Transverse colon (tissue), 4 donors: ENCODE results near the gene CD164. TPM values are rescaled to one million over a fixed set of nuclear protein-coding genes. Genes with fewer than 3 reads are reported as not detected.

Experiments used
- DNase-seq: peaks from one replicate; pipeline ENCODE4 v3.0.0-alpha.2; 2019
- H3K27ac ChIP-seq, 4 donors: fragments of 200-600 bp; sonication (generic); 2 replicates each; pipeline ENCODE4 v1.5.1; 2016 to 2018; ENCODE audit warnings: inconsistent platforms in 4 of 4
- H3K27me3 ChIP-seq: fragments of 200-600 bp; sonication (generic); 2 replicates; pipeline ENCODE4 v1.5.1; 2017; ENCODE audit warnings: inconsistent platforms
- H3K36me3 ChIP-seq, 4 donors: fragments of 200-600 bp; sonication (generic); 2 replicates each; pipeline ENCODE4 v1.5.1; 2017 to 2019; ENCODE audit warnings: inconsistent platforms in 4 of 4
- H3K4me1 ChIP-seq, 4 donors: fragments of 200-600 bp; sonication (generic); 2 replicates each; pipeline ENCODE4 v1.5.1; 2017 to 2020; ENCODE audit warnings: inconsistent platforms in 4 of 4
- H3K4me3 ChIP-seq, 4 donors: fragments of 200-600 bp; sonication (generic); 1 replicate in 1 of 4; 2 replicates in 3 of 4; pipeline versions ENCODE4 v1.5.1 to v1.6.1; 2017 to 2019; ENCODE audit warnings: inconsistent platforms in 4 of 4
- H3K9me3 ChIP-seq, 2 donors: fragments of 200-600 bp; sonication (generic); 2 replicates each; pipeline ENCODE4 v1.5.1; 2017 to 2019; ENCODE audit warnings: inconsistent platforms in 2 of 2
- CTCF ChIP-seq, 5 experiments: fragments of 200-600 bp in 3 of 5; fragments of 450-650 bp in 2 of 5; sonication (generic) in 3 of 5; IDR thresholded peaks; 1 replicate in 2 of 5; 2 replicates in 3 of 5; pipeline ENCODE4 v1.5.1; 2016 to 2017; ENCODE audit warnings: antibody characterized with exemption in 5 of 5, inconsistent platforms in 3 of 5, mild to moderate bottlenecking in 2 of 5, moderate library complexity in 1 of 5
- EP300 ChIP-seq: sonication (generic); formaldehyde crosslinking; IDR thresholded peaks from one replicate; pipeline ENCODE4 v1.6.1; 2017; ENCODE audit warnings: antibody characterized with exemption, low read depth
- POLR2A ChIP-seq: fragments of 450-650 bp; IDR thresholded peaks from one replicate; pipeline ENCODE4 v1.6.1; 2016; ENCODE audit warnings: antibody characterized with exemption, mild to moderate bottlenecking, moderate library complexity
- POLR2AphosphoS5 ChIP-seq, 3 donors: sonication (generic); formaldehyde crosslinking; IDR thresholded peaks; one replicate each; pipeline ENCODE4 v1.6.1; 2016; ENCODE audit warnings: antibody characterized with exemption in 3 of 3
- WGBS, 2 donors: methylation state at CpG; one replicate each; pipeline ENCODE4 v1.1.5; 2018; ENCODE audit warnings: low coverage in 1 of 2; 5-methylcytosine and 5-hydroxymethylcytosine counted together
- in situ Hi-C, 4 donors: fragments of 200-750 bp; cut with MboI; loops; one replicate each; pipeline versions ENCODE4 v1.15.0 to v1.15.1; 2017; ENCODE audit warnings: low sequenced_read_pairs in 3 of 4, low pct_ligation_motif_present in 1 of 4, low pct_unique_long_range_greater_than_20kb in 1 of 4
- intact Hi-C: fragments of 100-400 bp; cut with DNase I; formaldehyde crosslinking; loops from one replicate; pipeline ENCODE4 v1.15.1; 2023; ENCODE audit warnings: low total_unique reads
- total RNA-seq, 4 donors: library from RNA; depleted of rRNA; stranded (reverse); fragments of >200 nt; gene quantifications; one replicate each; pipeline ENCODE4 v1.1.0, GENCODE V29; 2016

CD164 gene
- total RNA-seq, 4 donors from 2014 or later, result 109 to 448 (median 313) TPM

GRCh38 chr6:109362102-109362884, 20.0 kb downstream of the CD164 start:
- in situ Hi-C loops, result no loop called here
- WGBS, 2 donors, result 98 to 100% methylated on average over 2 to 7 of the region's 7 CpGs
- H3K4me1 ChIP-seq, result no peaks in the 10 kb centered on the region
- no peak overlapping the region for H3K4me3 ChIP-seq
- H3K27ac ChIP-seq, result no peak overlapping the region
- H3K27me3 ChIP-seq, result no peaks in the 10 kb centered on the region
- intact Hi-C loops, result no loop called here
- H3K9me3 ChIP-seq, result no peaks in the 10 kb centered on the region
- no peak for DNase-seq
- H3K36me3 ChIP-seq, result peaks cover 0 to 43% (median 18%) of the 10 kb centered on the region in 4 donors
- no peak for TF ChIP-seq POLR2A
- no peak for TF ChIP-seq EP300
- TF ChIP-seq CTCF (IDR thresholded peaks at IDR 0.05), result no peak
- TF ChIP-seq POLR2AphosphoS5 (IDR thresholded peaks at IDR 0.05), result no peak

GRCh38 chr6:109360791-109361190, 21.5 kb downstream of the CD164 start:
- no peak for TF ChIP-seq CTCF (IDR thresholded peaks at IDR 0.05)
- TF ChIP-seq POLR2A, result no peak
- no peak for TF ChIP-seq POLR2AphosphoS5 (IDR thresholded peaks at IDR 0.05)
- TF ChIP-seq EP300, result no peak
- H3K4me1 ChIP-seq, result no peaks in the 10 kb centered on the region
- H3K27me3 ChIP-seq, result no peaks in the 10 kb centered on the region
- no peak overlapping the region for H3K27ac ChIP-seq
- intact Hi-C loops, result no loop called here
- no peaks in the 10 kb centered on the region for H3K9me3 ChIP-seq
- DNase-seq, result no peak
- H3K36me3 ChIP-seq, result peaks cover 0 to 36% (median 12%) of the 10 kb centered on the region in 4 donors
- H3K4me3 ChIP-seq, result no peak overlapping the region
- in situ Hi-C loops, result no loop called here

GRCh38 chr6:109360281-109360680, 22.0 kb downstream of the CD164 start:
- Histone ChIP-seq H3K27me3 (no peaks in the 10 kb centered on the region), H3K9me3 (no peaks in the 10 kb centered on the region), H3K4me3 (no peak overlapping the region), H3K36me3 (peaks cover 0 to 41% (median 9%) of the 10 kb centered on the region in 4 donors), H3K4me1 (no peaks in the 10 kb centered on the region), H3K27ac (no peak overlapping the region)
- in situ Hi-C loops (no loop called here), intact Hi-C loops (no loop called here)
- DNase-seq, result no peak
- TF ChIP-seq POLR2AphosphoS5 (IDR thresholded peaks at IDR 0.05), result no peak
- no peak for TF ChIP-seq POLR2A
- TF ChIP-seq CTCF (IDR thresholded peaks at IDR 0.05), result no peak
- no peak for TF ChIP-seq EP300
- 92% methylated on average over 1 of the region's 1 CpG; no CpG with 5 or more reads in 1 of the 2 donors for WGBS, 2 donors

DNA sequence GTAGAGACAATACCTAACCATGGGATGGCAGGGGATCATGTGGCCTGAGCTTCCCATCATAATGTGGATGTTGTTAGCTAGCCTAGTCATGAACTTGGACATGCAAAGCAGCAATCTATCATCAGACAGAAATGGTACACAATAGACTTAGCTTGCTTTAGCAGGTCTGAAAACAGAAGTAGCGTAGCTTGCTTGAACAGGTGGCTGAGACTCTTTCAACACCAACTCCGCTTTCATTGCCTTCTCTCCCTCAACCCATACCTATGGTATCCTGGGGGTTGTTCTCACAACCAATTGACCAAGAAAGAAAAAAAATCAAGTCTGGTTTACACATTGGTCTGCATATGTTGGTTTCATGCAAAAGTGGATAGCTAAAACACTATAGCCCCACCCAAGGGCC, 23.0 kb downstream of the CD164 start:
- H3K4me3 ChIP-seq, result no peak overlapping the region
- peaks cover 0 to 42% (median 6%) of the 10 kb centered on the region in 4 donors for H3K36me3 ChIP-seq
- no peaks in the 10 kb centered on the region for H3K9me3 ChIP-seq
- no peak for DNase-seq
- H3K27ac ChIP-seq, result no peak overlapping the region
- in situ Hi-C loops, result no loop called here
- no peak for TF ChIP-seq POLR2A
- no peak for TF ChIP-seq CTCF (IDR thresholded peaks at IDR 0.05)
- no peak for TF ChIP-seq EP300
- no peak for TF ChIP-seq POLR2AphosphoS5 (IDR thresholded peaks at IDR 0.05)
- no peaks in the 10 kb centered on the region for H3K4me1 ChIP-seq
- H3K27me3 ChIP-seq, result no peaks in the 10 kb centered on the region
- WGBS, 2 donors, result 96% methylated on average over 2 of the region's 2 CpGs; no CpG with 5 or more reads in 1 of the 2 donors
- intact Hi-C loops, result no loop called here
